IMR-90 (cell line): ENCODE measurements around the gene PRODH2. TPM values are rescaled to one million over a fixed set of nuclear protein-coding genes. Genes with fewer than 3 reads are reported as not detected.

Source experiments
- ATAC-seq: fragments of 200-7000 bp; cut with Tn5 transposase; 2 replicates; pipeline ENCODE4 v1.9.1; 2020; ENCODE audit warnings: low read depth, mild to moderate bottlenecking, moderate library complexity
- BruUV-seq: library from RNA; stranded (reverse); fragments of 400-500 nt; replicated peaks from 2 replicates; lab custom pipeline; 2021; lab: Mats Ljungman, UMichigan
- CTCF ChIA-PET: fragments of 300-600 bp; formaldehyde crosslinking; extraction: SDS; loops from one replicate; lab custom pipeline; 2021; ENCODE audit warnings: antibody characterized with exemption; lab: Yijun Ruan, JAX
- POLR2A ChIA-PET: fragments of 300-600 bp; sonication (Branson Sonifier 250); formaldehyde crosslinking; loops from one replicate; lab custom pipeline; 2022; ENCODE audit warnings: antibody characterized with exemption; ENCODE audit not compliant: unreplicated experiment; lab: Charles Lee
- DNase-seq: peaks from one replicate; pipeline ENCODE4 v3.0.0; 2013
- H2AFZ ChIP-seq: replicated peaks from 2 replicates; pipeline ENCODE3; 2013; ENCODE audit warnings: low read length, mild to moderate bottlenecking; ENCODE audit not compliant: poor library complexity
- H2AK5ac ChIP-seq: 2 replicates; pipeline ENCODE4 v1.6.1; 2013; ENCODE audit warnings: low read depth, low read length, inconsistent platforms
- H2AK9ac ChIP-seq: replicated peaks from 2 replicates; pipeline ENCODE3; 2013; ENCODE audit warnings: mild to moderate bottlenecking, low read depth, low read length, moderate library complexity; ENCODE audit not compliant: poor library complexity
- H2BK120ac ChIP-seq: 2 replicates; pipeline ENCODE4 v1.6.1; 2013; ENCODE audit warnings: low read depth, low read length, inconsistent platforms
- H2BK15ac ChIP-seq: 3 replicates; pipeline ENCODE4 v1.6.1; 2013; ENCODE audit warnings: low read depth, low read length, inconsistent platforms
- H2BK20ac ChIP-seq: 2 replicates; pipeline ENCODE4 v1.6.1; 2013; ENCODE audit warnings: low read depth, mild to moderate bottlenecking, inconsistent platforms, low read length, moderate library complexity
- H2BK5ac ChIP-seq: 2 replicates; pipeline ENCODE4 v1.6.1; 2013; ENCODE audit warnings: mild to moderate bottlenecking, low read depth, low read length, inconsistent platforms; ENCODE audit not compliant: poor library complexity, severe bottlenecking
- H3K14ac ChIP-seq: replicated peaks from 2 replicates; pipeline ENCODE4 v1.6.1; 2013; ENCODE audit warnings: low read depth, low read length, inconsistent platforms
- H3K18ac ChIP-seq: 2 replicates; pipeline ENCODE4 v1.6.1; 2013; ENCODE audit warnings: low read depth, low read length, control low read depth
- H3K23ac ChIP-seq: 2 replicates; pipeline ENCODE4 v1.6.1; 2013; ENCODE audit warnings: low read depth, low read length, inconsistent platforms
- H3K27ac ChIP-seq: 2 replicates; pipeline ENCODE4 v1.5.1; 2013; ENCODE audit warnings: mild to moderate bottlenecking, control low read depth, low read length; ENCODE audit not compliant: insufficient read depth
- H3K27me3 ChIP-seq: 2 replicates; pipeline ENCODE4 v1.6.1; 2013; ENCODE audit warnings: low read length; ENCODE audit not compliant: control insufficient read depth, insufficient read depth
- H3K36me3 ChIP-seq: 2 replicates; pipeline ENCODE4 v1.6.1; 2013; ENCODE audit warnings: low read length, mixed read lengths; ENCODE audit not compliant: control insufficient read depth, insufficient read depth
- H3K4ac ChIP-seq: 2 replicates; pipeline ENCODE4 v1.6.1; 2013; ENCODE audit warnings: low read depth, low read length, inconsistent platforms
- H3K4me1 ChIP-seq: 2 replicates; pipeline ENCODE4 v1.6.1; 2013; ENCODE audit warnings: low read length, mixed read lengths; ENCODE audit not compliant: control insufficient read depth, insufficient read depth
- H3K4me2 ChIP-seq: 2 replicates; pipeline ENCODE4 v1.6.1; 2013; ENCODE audit warnings: low read depth, mild to moderate bottlenecking, control low read depth, low read length, moderate library complexity
- H3K4me3 ChIP-seq: 2 replicates; pipeline ENCODE4 v1.5.1; 2013; ENCODE audit warnings: low read depth, mild to moderate bottlenecking, control low read depth, low read length, moderate library complexity; ENCODE audit not compliant: insufficient read depth
- H3K56ac ChIP-seq: 2 replicates; pipeline ENCODE4 v1.6.1; 2013; ENCODE audit warnings: low read length, inconsistent platforms; ENCODE audit not compliant: insufficient read depth; ENCODE audit errors: extremely low read depth
- H3K79me1 ChIP-seq, 2 experiments: 2 replicates each; pipeline ENCODE4 v1.6.1; 2013; ENCODE audit warnings: low read length in 2 of 2, inconsistent platforms in 1 of 2, low read depth in 1 of 2
- H3K9ac ChIP-seq: 2 replicates; pipeline ENCODE4 v1.6.1; 2013; ENCODE audit warnings: low read depth, low read length, control low read depth
- H3K9me1 ChIP-seq: 2 replicates; pipeline ENCODE4 v1.6.1; 2013; ENCODE audit warnings: low read length, inconsistent platforms; ENCODE audit not compliant: insufficient read depth
- H3K9me3 ChIP-seq: 2 replicates; pipeline ENCODE4 v1.6.1; 2013; ENCODE audit warnings: low read length; ENCODE audit not compliant: control insufficient read depth, insufficient read depth
- H4K20me1 ChIP-seq: 2 replicates; pipeline ENCODE4 v1.6.1; 2013; ENCODE audit warnings: low read length, inconsistent platforms; ENCODE audit not compliant: insufficient read depth
- H4K5ac ChIP-seq: 2 replicates; pipeline ENCODE4 v1.6.1; 2013; ENCODE audit warnings: mild to moderate bottlenecking, low read depth, low read length, control low read depth
- H4K8ac ChIP-seq, 2 experiments: 2 replicates each; pipeline ENCODE4 v1.6.1; 2013; ENCODE audit warnings: low read depth in 2 of 2, low read length in 2 of 2, control low read depth in 1 of 2, inconsistent platforms in 1 of 2
- H4K91ac ChIP-seq: 2 replicates; pipeline ENCODE4 v1.6.1; 2013; ENCODE audit warnings: low read depth, low read length, inconsistent platforms; ENCODE audit not compliant: insufficient read depth
- BHLHE40 ChIP-seq: fragments of 150-350 bp; IDR thresholded peaks from 2 replicates; pipeline ENCODE4 v1.6.1; 2016; ENCODE audit warnings: mild to moderate bottlenecking, low read depth, low read length
- CEBPB ChIP-seq: IDR thresholded peaks from 2 replicates; pipeline ENCODE4 v1.6.1; 2012; ENCODE audit warnings: low read depth, low read length, improper control_type of control experiment
- CTCF ChIP-seq: conservative IDR thresholded peaks from 2 replicates; pipeline ENCODE4 v1.5.1; 2012; ENCODE audit warnings: mild to moderate bottlenecking, low read depth, low read length, improper control_type of control experiment
- ELK1 ChIP-seq: fragments of 150-350 bp; IDR thresholded peaks from 2 replicates; pipeline ENCODE4 v1.6.1; 2016; ENCODE audit warnings: low read depth, mild to moderate bottlenecking, low read length, moderate library complexity, borderline replicate concordance
- FOS ChIP-seq: fragments of 150-350 bp; IDR thresholded peaks from 2 replicates; pipeline ENCODE4 v1.6.1; 2016; ENCODE audit warnings: low read depth, low read length
- MAFK ChIP-seq: IDR thresholded peaks from 2 replicates; pipeline ENCODE4 v1.6.1; 2012; ENCODE audit warnings: low read depth, low read length, improper control_type of control experiment
- MAZ ChIP-seq: IDR thresholded peaks from 2 replicates; pipeline ENCODE4 v1.6.1; 2012; ENCODE audit warnings: low read depth, mild to moderate bottlenecking, low read length, improper control_type of control experiment, moderate library complexity, borderline replicate concordance
- MXI1 ChIP-seq: IDR thresholded peaks from 2 replicates; pipeline ENCODE4 v1.6.1; 2012; ENCODE audit warnings: low read depth, mild to moderate bottlenecking, low read length, moderate library complexity, borderline replicate concordance
- NFE2L2 ChIP-seq: fragments of 150-350 bp; IDR thresholded peaks from 2 replicates; pipeline ENCODE4 v1.6.1; 2016; ENCODE audit warnings: low read depth, mild to moderate bottlenecking, low read length
- RAD21 ChIP-seq: IDR thresholded peaks from 2 replicates; pipeline ENCODE4 v1.6.1; 2012; ENCODE audit warnings: low read length, improper control_type of control experiment
- RCOR1 ChIP-seq: IDR thresholded peaks from 2 replicates; pipeline ENCODE4 v1.6.1; 2012; ENCODE audit warnings: mild to moderate bottlenecking, low read length, improper control_type of control experiment; ENCODE audit not compliant: insufficient replicate concordance
- RFX5 ChIP-seq: IDR thresholded peaks from 2 replicates; pipeline ENCODE4 v1.8.0; 2012; ENCODE audit warnings: low read depth, mild to moderate bottlenecking, low read length, moderate library complexity
- SMC3 ChIP-seq: fragments of 150-350 bp; IDR thresholded peaks from 2 replicates; pipeline ENCODE4 v1.6.1; 2016; ENCODE audit warnings: low read depth, mild to moderate bottlenecking, antibody characterized with exemption, low read length, moderate library complexity
- USF2 ChIP-seq: fragments of 150-350 bp; IDR thresholded peaks from 2 replicates; pipeline ENCODE4 v1.6.1; 2017; ENCODE audit warnings: mild to moderate bottlenecking, antibody characterized with exemption, low read length, low read depth
- WGBS, 2 experiments: methylation state at CpG; one replicate each; pipeline versions ENCODE4 v1.1.5 to v1.1.7; 2013; ENCODE audit warnings: missing lambda C conversion rate in 2 of 2; ENCODE audit not compliant: insufficient read length in 1 of 2; ENCODE audit errors: extremely low coverage in 2 of 2; 5-methylcytosine and 5-hydroxymethylcytosine counted together
- dilution Hi-C: fragments of 300-500 bp; cut with HindIII; formaldehyde crosslinking; loops from one replicate; pipeline ENCODE4 v1.14.3; 2018; ENCODE audit warnings: low sequenced_read_pairs; ENCODE audit not compliant: unreplicated experiment
- in situ Hi-C: fragments of 300-500 bp; cut with MboI; formaldehyde crosslinking; loops from 3 replicates; pipeline ENCODE4 v1.14.3; 2019; ENCODE audit warnings: low sequenced_read_pairs, inconsistent platforms, mixed read lengths
- intact Hi-C: fragments of 100-400 bp; cut with micrococcal nuclease; formaldehyde crosslinking; loops from 2 replicates; pipeline ENCODE4 v1.10.0; 2022
- polyA plus RNA-seq, 3 experiments: library from polyadenylated mRNA; depleted of rRNA; stranded (reverse); fragments of >200 nt; gene quantifications; 2 replicates each; pipeline ENCODE4 v1.2.3, GENCODE V29; 2012; ENCODE audit warnings: low replicate concordance in 1 of 3
- total RNA-seq: library from RNA; depleted of rRNA; stranded (reverse); fragments of >200 nt; gene quantifications from 2 replicates; pipeline ENCODE4 v1.2.3, GENCODE V29; 2012

Gene PRODH2
- total and polyA plus RNA-seq, 2 of the 4 experiments (the other 2 are of a cell fraction) = not detected

GRCh38 chr19:35811317-35812219, 1.1 kb downstream of the PRODH2 start:
- no peaks in the 10 kb centered on the region for H3K9me3 ChIP-seq
- ATAC-seq (no peak), DNase-seq (no peak)
- no peak overlapping the region for H2AK9ac ChIP-seq
- H3K36me3 ChIP-seq = no peaks in the 10 kb centered on the region
- no peak overlapping the region for H3K23ac ChIP-seq
- no peak overlapping the region for H3K14ac ChIP-seq
- 60% methylated on average over 3 of the region's 18 CpGs; no CpG with 5 or more reads in 1 of the 2 experiments for WGBS, 2 experiments
- no peaks in the 10 kb centered on the region for H3K79me1 ChIP-seq
- H3K4ac ChIP-seq = no peak overlapping the region
- no peak overlapping the region for H2AFZ ChIP-seq
- H3K4me1 ChIP-seq = no peaks in the 10 kb centered on the region
- no peak overlapping the region for H3K27ac ChIP-seq
- no peak overlapping the region for H2BK20ac ChIP-seq
- no peak overlapping the region for H2BK15ac ChIP-seq
- no peak overlapping the region for H2BK120ac ChIP-seq
- no peak overlapping the region for H4K91ac ChIP-seq
- CTCF ChIA-PET = no interaction called here
- no peak overlapping the region for H4K8ac ChIP-seq
- H3K56ac ChIP-seq = no peak overlapping the region
- dilution Hi-C loops (no loop called here), intact Hi-C loops (no loop called here), in situ Hi-C loops (no loop called here)
- H3K9ac ChIP-seq = no peak overlapping the region
- no peaks in the 10 kb centered on the region for H4K20me1 ChIP-seq
- no peak overlapping the region for H4K5ac ChIP-seq
- no peak overlapping the region for H2AK5ac ChIP-seq
- peaks cover 27% of the 10 kb centered on the region for H3K27me3 ChIP-seq
- no peak overlapping the region for H3K4me2 ChIP-seq
- no TSS peak for BruUV-seq
- H3K9me1 ChIP-seq = no peaks in the 10 kb centered on the region
- H3K18ac ChIP-seq = no peak overlapping the region
- H3K4me3 ChIP-seq = no peak overlapping the region
- POLR2A ChIA-PET = no interaction called here
- H2BK5ac ChIP-seq = no peak overlapping the region
- TF ChIP-seq ELK1 = no peak
- no peak for TF ChIP-seq RAD21
- TF ChIP-seq NFE2L2 = no peak
- no peak for TF ChIP-seq SMC3
- TF ChIP-seq CEBPB = no peak
- TF ChIP-seq RCOR1 = no peak
- TF ChIP-seq MXI1 = no peak
- no peak for TF ChIP-seq BHLHE40
- TF ChIP-seq USF2 = no peak
- TF ChIP-seq RFX5 = no peak
- no peak for TF ChIP-seq CTCF
- no peak for TF ChIP-seq MAFK
- no peak for TF ChIP-seq MAZ
- no peak for TF ChIP-seq FOS
